ENCODE data around the gene CLTCL1. TPM values are rescaled to one million over a fixed set of nuclear protein-coding genes. Genes with fewer than 3 reads are reported as not detected.

CLTCL1 gene
- total and polyA plus RNA-seq, 9 of the 15 experiments (the other 6 are each of a cell fraction or from before 2014, with no cell fraction given) = 1.1 to 11.7 (median 5.0) TPM

GRCh38 chr22:19131685-19132015 lies 159.9 kb downstream of the CLTCL1 start:
- Histone ChIP-seq H3K4me1 (replicated peaks in 1 of 2; ENCODE audit: control insufficient read depth in 2 of 2, insufficient read depth in 2 of 2, low read length in 2 of 2) (peaks cover 0 to 42% of the 10 kb centered on the region in 2 experiments; a peak in 1 of 5 replicates), H4K20me1 (replicated peaks; ENCODE audit: control insufficient read depth, insufficient read depth, low read length) (peaks cover 17% of the 10 kb centered on the region; the same call in 1 of the 2 replicates), H3K9me1 (ENCODE audit: control insufficient read depth, insufficient read depth, low read length) (peaks cover 11% of the 10 kb centered on the region), H3K9ac (ENCODE audit: insufficient read depth in 1 of 2, low read depth in 2 of 2, low read length in 2 of 2) (no peak overlapping the region), H3K36me3 (ENCODE audit: control insufficient read depth, insufficient read depth, low read length) (peaks cover 50% of the 10 kb centered on the region), H3K79me2 (ENCODE audit: control insufficient read depth, insufficient read depth, low read length) (no peaks in the 10 kb centered on the region), H3K27ac (ENCODE audit: extremely low read depth, low read depth, low read length) (no peak overlapping the region), H2AFZ (ENCODE audit: low read depth, low read length) (no peak overlapping the region), H3K9me3 (replicated peaks; ENCODE audit: control insufficient read depth, insufficient read depth, low read depth, low read length) (no peaks in the 10 kb centered on the region), H3K4me3 (no peak overlapping the region), H3K27me3 (ENCODE audit: control insufficient read depth in 2 of 2, insufficient read depth in 2 of 2, low read length in 2 of 2) (peaks cover 0 to 6% of the 10 kb centered on the region in 2 experiments; a peak in 3 of 5 replicates), H3K4me2 (ENCODE audit: insufficient read depth, low read length) (no peak overlapping the region)
- intact Hi-C loops (cut with micrococcal nuclease) = loop anchor here (10.0 kb wide), 1 partner anchor 57 kb away; no protein-coding TSS in a partner anchor
- TF ChIP-seq GATAD2A (IDR thresholded peaks at IDR 0.05) (no peak), ZNF146 (CRISPR knock-in tag; IDR thresholded peaks at IDR 0.05; ENCODE audit: unreplicated experiment) (no peak), ZHX1 (conservative IDR thresholded peaks at IDR 0.05; ENCODE audit: low read length) (no peak), DDX20 (tag; IDR thresholded peaks at IDR 0.05; ENCODE audit: low read depth) (no peak), PRMT5 (CRISPR knock-in tag; IDR thresholded peaks at IDR 0.05) (peak; percentile 49; the same call in 1 of the 2 replicates), REST (IDR thresholded peaks at IDR 0.05; ENCODE audit: borderline replicate concordance) (no peak), REST (CRISPR knock-in tag; IDR thresholded peaks at IDR 0.05; ENCODE audit: low read depth) (no peak), SP1 (CRISPR knock-in tag; IDR thresholded peaks at IDR 0.05) (no peak), ZNF436 (CRISPR knock-in tag; IDR thresholded peaks at IDR 0.05) (no peak)
- POLR2A ChIA-PET = interaction anchor here (1.1 to 4.4 kb wide), 4 partner anchors 9 to 16 kb away, joined by 4 to 38 read pairs (median 14); partner anchors contain the start of genes DGCR2 and ESS2
- BruUV-seq (replicated peaks) = no TSS peak
- no peak for DNase-seq (ENCODE audit: extremely low read depth in 1 of 4, low spot score in 3 of 4)
- ATAC-seq = no peak
- 92% methylated on average over 19 of the region's 19 CpGs for WGBS (ENCODE audit: insufficient coverage, low coverage, missing lambda C conversion rate)
- CTCF ChIA-PET (ENCODE audit: low intra/inter-chr PET ratio) = no interaction called here
- in situ Hi-C loops (cut with MboI) = no loop called here
- FAIRE-seq = no peak
